Panc1 (cell line): Measurements from ENCODE around the gene ZNF836. TPM values are rescaled to one million over a fixed set of nuclear protein-coding genes. Genes with fewer than 3 reads are reported as not detected.

Source experiments
- ATAC-seq: fragments of 200-7000 bp; cut with Tn5 transposase; 2 replicates; pipeline ENCODE4 v1.9.1; 2020; ENCODE audit warnings: mild to moderate bottlenecking, moderate library complexity
- BruUV-seq: library from RNA; stranded (reverse); fragments of 400-500 nt; replicated peaks from 2 replicates; lab custom pipeline; 2021; lab: Mats Ljungman, UMichigan
- CTCF ChIA-PET: fragments of 300-600 bp; sonication (Branson Sonifier 250); formaldehyde crosslinking; loops from one replicate; lab custom pipeline; 2022; ENCODE audit warnings: antibody characterized with exemption; lab: Charles Lee
- POLR2A ChIA-PET: fragments of 300-600 bp; sonication (Branson Sonifier 250); formaldehyde crosslinking; loops from one replicate; lab custom pipeline; 2022; ENCODE audit warnings: antibody characterized with exemption; lab: Charles Lee
- DNase-seq: peaks from one replicate; pipeline ENCODE4 v3.0.0-alpha.2; 2010; ENCODE audit warnings: low read depth, low spot score
- H3K27ac ChIP-seq: 2 replicates; pipeline ENCODE4 v1.5.1; 2011; ENCODE audit warnings: mild to moderate bottlenecking, low read length, inconsistent platforms
- H3K27me3 ChIP-seq: fragments of 200-500 bp; sonication (Bioruptor generic); 2 replicates; pipeline ENCODE4 v1.6.0; 2014; ENCODE audit warnings: low read length, inconsistent platforms; ENCODE audit not compliant: control insufficient read depth, insufficient read depth
- H3K36me3 ChIP-seq: fragments of 200-500 bp; sonication (Bioruptor generic); 2 replicates; pipeline ENCODE4 v1.5.1; 2014; ENCODE audit warnings: inconsistent platforms, mild to moderate bottlenecking, low read length, moderate library complexity; ENCODE audit not compliant: control insufficient read depth, insufficient read depth
- H3K4me1 ChIP-seq: 2 replicates; pipeline ENCODE4 v1.5.1; 2011; ENCODE audit warnings: inconsistent platforms, mild to moderate bottlenecking, low read length, moderate library complexity; ENCODE audit not compliant: control insufficient read depth, insufficient read depth
- H3K4me3 ChIP-seq, 2 experiments: 2 replicates each; pipeline ENCODE4 v1.5.1; 2011 to 2012; ENCODE audit warnings: low read depth in 2 of 2, low read length in 2 of 2, mild to moderate bottlenecking in 2 of 2, inconsistent platforms in 1 of 2, moderate library complexity in 1 of 2
- H3K9me3 ChIP-seq: fragments of 200-500 bp; sonication (Bioruptor generic); 2 replicates; pipeline ENCODE4 v1.5.1; 2014; ENCODE audit warnings: low read depth, mild to moderate bottlenecking, inconsistent platforms, low read length, moderate library complexity; ENCODE audit not compliant: control insufficient read depth, insufficient read depth
- POLR2AphosphoS5 ChIP-seq: IDR thresholded peaks from 2 replicates; pipeline ENCODE4 v1.6.1; 2012; ENCODE audit warnings: mild to moderate bottlenecking, low read depth, low read length, moderate library complexity
- REST ChIP-seq, 2 experiments: IDR thresholded peaks; 2 replicates each; pipeline ENCODE4 v1.6.1; 2011 to 2012; ENCODE audit warnings: low read depth in 2 of 2, control low read depth in 1 of 2, low read length in 1 of 2, mild to moderate bottlenecking in 1 of 2, moderate library complexity in 1 of 2; ENCODE audit not compliant: insufficient read depth in 1 of 2
- SIN3A ChIP-seq: IDR thresholded peaks from 2 replicates; pipeline ENCODE4 v1.6.1; 2012; ENCODE audit warnings: low read depth, mild to moderate bottlenecking, low read length, moderate library complexity, borderline replicate concordance; ENCODE audit not compliant: insufficient read depth
- TCF7L2 ChIP-seq: IDR thresholded peaks from 2 replicates; pipeline ENCODE4 v1.6.1; 2011; ENCODE audit warnings: mild to moderate bottlenecking, low read depth, low read length, inconsistent platforms
- in situ Hi-C: cut with HindIII; loops from 2 replicates; pipeline ENCODE4 v1.10.0; 2016; ENCODE audit warnings: low sequenced_read_pairs, low pct_unique_long_range_greater_than_20kb
- intact Hi-C: fragments of 100-400 bp; cut with micrococcal nuclease; formaldehyde crosslinking; loops from one replicate; pipeline ENCODE4 v1.10.0; 2022; ENCODE audit not compliant: unreplicated experiment
- total RNA-seq: library from RNA; stranded (reverse); gene quantifications from one replicate; pipeline ENCODE4 v1.2.1, GENCODE V29; 2021; ENCODE audit not compliant: unreplicated experiment
- TF ChIP-seq, protein P1 (sequence below): fragments of 450-650 bp; IDR thresholded peaks from 2 replicates; pipeline ENCODE4 v1.5.1; 2017; ENCODE audit warnings: mild to moderate bottlenecking

The ZNF836 gene
- total RNA-seq, 1 experiment from 2014 or later, result 6.3 TPM

GRCh38 chr19:52219611-52220010 is 48.2 kb upstream of the ZNF836 start:
- no TSS peak for BruUV-seq
- H3K36me3 ChIP-seq, result peaks cover 18% of the 10 kb centered on the region
- no peak for TF ChIP-seq TCF7L2
- no peak for TF ChIP-seq REST (IDR thresholded peaks at IDR 0.05; ENCODE audit: insufficient read depth in 1 of 2, low read depth in 2 of 2, low read length in 1 of 2)
- no peak for TF ChIP-seq SIN3A
- TF ChIP-seq, protein P1, sequence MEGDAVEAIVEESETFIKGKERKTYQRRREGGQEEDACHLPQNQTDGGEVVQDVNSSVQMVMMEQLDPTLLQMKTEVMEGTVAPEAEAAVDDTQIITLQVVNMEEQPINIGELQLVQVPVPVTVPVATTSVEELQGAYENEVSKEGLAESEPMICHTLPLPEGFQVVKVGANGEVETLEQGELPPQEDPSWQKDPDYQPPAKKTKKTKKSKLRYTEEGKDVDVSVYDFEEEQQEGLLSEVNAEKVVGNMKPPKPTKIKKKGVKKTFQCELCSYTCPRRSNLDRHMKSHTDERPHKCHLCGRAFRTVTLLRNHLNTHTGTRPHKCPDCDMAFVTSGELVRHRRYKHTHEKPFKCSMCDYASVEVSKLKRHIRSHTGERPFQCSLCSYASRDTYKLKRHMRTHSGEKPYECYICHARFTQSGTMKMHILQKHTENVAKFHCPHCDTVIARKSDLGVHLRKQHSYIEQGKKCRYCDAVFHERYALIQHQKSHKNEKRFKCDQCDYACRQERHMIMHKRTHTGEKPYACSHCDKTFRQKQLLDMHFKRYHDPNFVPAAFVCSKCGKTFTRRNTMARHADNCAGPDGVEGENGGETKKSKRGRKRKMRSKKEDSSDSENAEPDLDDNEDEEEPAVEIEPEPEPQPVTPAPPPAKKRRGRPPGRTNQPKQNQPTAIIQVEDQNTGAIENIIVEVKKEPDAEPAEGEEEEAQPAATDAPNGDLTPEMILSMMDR, result no peak
- TF ChIP-seq POLR2AphosphoS5, result no peak
- in situ Hi-C loops (no loop called here), intact Hi-C loops (no loop called here)
- H3K4me1 ChIP-seq, result no peaks in the 10 kb centered on the region
- no peak for DNase-seq
- ATAC-seq, result no peak
- H3K27ac ChIP-seq, result no peak overlapping the region
- no peak overlapping the region for H3K4me3 ChIP-seq
- H3K27me3 ChIP-seq, result no peaks in the 10 kb centered on the region
- CTCF ChIA-PET, result no interaction called here
- H3K9me3 ChIP-seq, result no peaks in the 10 kb centered on the region
- POLR2A ChIA-PET, result no interaction called here

- ChIA-PET CTCF (no interaction called here), POLR2A (no interaction called here)
- ATAC-seq (no peak), DNase-seq (no peak)
- BruUV-seq, result no TSS peak
- in situ Hi-C loops, result no loop called here
- Histone ChIP-seq H3K9me3 (no peaks in the 10 kb centered on the region), H3K4me3 (no peak overlapping the region), H3K36me3 (peaks cover 18% of the 10 kb centered on the region), H3K27me3 (no peaks in the 10 kb centered on the region), H3K27ac (no peak overlapping the region), H3K4me1 (no peaks in the 10 kb centered on the region)
- TF ChIP-seq SIN3A (no peak), REST (IDR thresholded peaks at IDR 0.05; ENCODE audit: insufficient read depth in 1 of 2, low read depth in 2 of 2, low read length in 1 of 2) (no peak), TCF7L2 (no peak), POLR2AphosphoS5 (no peak)
- TF ChIP-seq, protein P1, result no peak
- intact Hi-C loops, result no loop called here
These were observed 46.2 kb upstream of the ZNF836 start for GRCh38 chr19:52217576-52217975.
